Measurements from ENCODE around the gene CAPZA2.

DNA sequence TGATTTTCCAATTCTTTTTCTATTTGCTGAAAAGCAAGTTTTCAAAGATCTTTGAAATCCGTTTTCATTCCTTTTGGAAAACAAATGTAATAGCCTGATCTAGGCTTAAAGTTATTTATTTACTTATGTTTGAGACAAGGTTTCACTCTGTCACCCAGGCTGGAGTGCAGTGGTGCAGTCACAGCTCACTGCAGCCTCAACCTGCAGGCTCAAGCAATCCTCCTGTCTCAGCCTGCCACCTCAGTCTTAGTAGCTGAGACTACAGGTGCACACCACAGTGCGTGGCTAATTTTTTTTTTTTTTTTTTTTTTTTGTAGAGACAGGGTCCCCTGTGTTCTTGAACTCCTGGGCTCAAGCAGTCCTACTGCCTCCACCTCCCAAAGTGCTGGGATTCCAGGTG is 95.5 kb downstream of the CAPZA2 start:
- no peak for TF ChIP-seq CREB1 (IDR thresholded peaks at IDR 0.05; ENCODE audit: low read depth)
- TF ChIP-seq TAF1 (IDR thresholded peaks at IDR 0.05; ENCODE audit: low read depth) = no peak
- TF ChIP-seq REST (IDR thresholded peaks at IDR 0.05; ENCODE audit: low read depth) = no peak
- TF ChIP-seq YY1 (IDR thresholded peaks at IDR 0.05; ENCODE audit: low read depth) = no peak
- no peak for TF ChIP-seq RAD21 (IDR thresholded peaks at IDR 0.05; ENCODE audit: low read depth)
- no peak for TF ChIP-seq CEBPB (IDR thresholded peaks at IDR 0.05)
- no peak for TF ChIP-seq EP300 (IDR thresholded peaks at IDR 0.05; ENCODE audit: borderline replicate concordance)
- TF ChIP-seq TCF12 (IDR thresholded peaks at IDR 0.05; ENCODE audit: low read depth) = no peak
- no peak for TF ChIP-seq MAX (IDR thresholded peaks at IDR 0.05)
- TF ChIP-seq NFIC (IDR thresholded peaks at IDR 0.05) = no peak
- no peak for TF ChIP-seq TEAD4 (IDR thresholded peaks at IDR 0.05)
- no peak for TF ChIP-seq ZBTB7A (IDR thresholded peaks at IDR 0.05; ENCODE audit: low read depth)

Data from Ishikawa (cell line).